ENCODE data around the gene USP2. TPM values are rescaled to one million over a fixed set of nuclear protein-coding genes. Genes with fewer than 3 reads are reported as not detected.

USP2 gene
- total RNA-seq, 2 donors from 2014 or later = 7.9 to 11.6 TPM

GRCh38 chr11:119338318-119338890, 43.1 kb downstream of the USP2 start:
- H3K36me3 ChIP-seq = no peaks in the 10 kb centered on the region
- peak; percentile 63 for TF ChIP-seq CTCF (IDR thresholded peaks at IDR 0.05)
- H3K27me3 ChIP-seq = peaks cover 18% of the 10 kb centered on the region
- peak overlapping the region; percentile 28 for H3K27ac ChIP-seq
- H3K4me3 ChIP-seq = no peak overlapping the region
- DNase-seq = peak; percentile 82
- no peaks in the 10 kb centered on the region for H3K9me3 ChIP-seq
- intact Hi-C loops (cut with DNase I) = no loop called here
- H3K4me1 ChIP-seq = peaks cover 22% of the 10 kb centered on the region
- H3K9ac ChIP-seq (ENCODE audit: low read depth in 2 of 2, low read length in 2 of 2) = no peak overlapping the region

- H3K4me1 ChIP-seq = peaks cover 22% of the 10 kb centered on the region
- no peak for DNase-seq
- H3K36me3 ChIP-seq = no peaks in the 10 kb centered on the region
- H3K27ac ChIP-seq = peak overlapping the region; percentile 4
- peaks cover 18% of the 10 kb centered on the region for H3K27me3 ChIP-seq
- intact Hi-C loops (cut with DNase I) = no loop called here
- H3K9ac ChIP-seq (ENCODE audit: low read depth in 2 of 2, low read length in 2 of 2) = peak overlapping the region in 1 of 2 donors; percentile 37
- TF ChIP-seq CTCF (IDR thresholded peaks at IDR 0.05) = no peak
- H3K4me3 ChIP-seq = no peak overlapping the region
- no peaks in the 10 kb centered on the region for H3K9me3 ChIP-seq
These were observed 43.7 kb downstream of the USP2 start for GRCh38 chr11:119337581-119338317.

- no peak for TF ChIP-seq CTCF (IDR thresholded peaks at IDR 0.05)
- Histone ChIP-seq H3K27me3 (peaks cover 18% of the 10 kb centered on the region), H3K36me3 (no peaks in the 10 kb centered on the region), H3K9ac (ENCODE audit: low read depth in 2 of 2, low read length in 2 of 2) (no peak overlapping the region), H3K9me3 (no peaks in the 10 kb centered on the region), H3K27ac (peak overlapping the region; percentile 4), H3K4me1 (peaks cover 22% of the 10 kb centered on the region), H3K4me3 (no peak overlapping the region)
- no peak for DNase-seq
- intact Hi-C loops (cut with DNase I) = no loop called here
These were observed 44.6 kb downstream of the USP2 start for GRCh38 chr11:119336744-119337469.

- intact Hi-C loops (cut with DNase I) = no loop called here
- H3K9ac ChIP-seq (ENCODE audit: low read depth in 2 of 2, low read length in 2 of 2) = no peak overlapping the region
- no peak overlapping the region for H3K4me3 ChIP-seq
These were observed 45.6 kb downstream of the USP2 start for GRCh38 chr11:119335655-119336543.

More at GRCh38 chr11:119335655-119336543, 45.6 kb downstream of the USP2 start:
- Histone ChIP-seq H3K36me3 (no peaks in the 10 kb centered on the region), H3K9me3 (no peaks in the 10 kb centered on the region), H3K27ac (no peak overlapping the region), H3K4me1 (peaks cover 17% of the 10 kb centered on the region), H3K27me3 (peaks cover 12% of the 10 kb centered on the region)
- TF ChIP-seq CTCF (IDR thresholded peaks at IDR 0.05) = no peak
- DNase-seq = no peak
